ENCODE data around the gene RNF175. TPM values are rescaled to one million over a fixed set of nuclear protein-coding genes. Genes with fewer than 3 reads are reported as not detected.

Gene RNF175
- total RNA-seq, 1 donor from 2014 or later: 1.9 TPM

DNA sequence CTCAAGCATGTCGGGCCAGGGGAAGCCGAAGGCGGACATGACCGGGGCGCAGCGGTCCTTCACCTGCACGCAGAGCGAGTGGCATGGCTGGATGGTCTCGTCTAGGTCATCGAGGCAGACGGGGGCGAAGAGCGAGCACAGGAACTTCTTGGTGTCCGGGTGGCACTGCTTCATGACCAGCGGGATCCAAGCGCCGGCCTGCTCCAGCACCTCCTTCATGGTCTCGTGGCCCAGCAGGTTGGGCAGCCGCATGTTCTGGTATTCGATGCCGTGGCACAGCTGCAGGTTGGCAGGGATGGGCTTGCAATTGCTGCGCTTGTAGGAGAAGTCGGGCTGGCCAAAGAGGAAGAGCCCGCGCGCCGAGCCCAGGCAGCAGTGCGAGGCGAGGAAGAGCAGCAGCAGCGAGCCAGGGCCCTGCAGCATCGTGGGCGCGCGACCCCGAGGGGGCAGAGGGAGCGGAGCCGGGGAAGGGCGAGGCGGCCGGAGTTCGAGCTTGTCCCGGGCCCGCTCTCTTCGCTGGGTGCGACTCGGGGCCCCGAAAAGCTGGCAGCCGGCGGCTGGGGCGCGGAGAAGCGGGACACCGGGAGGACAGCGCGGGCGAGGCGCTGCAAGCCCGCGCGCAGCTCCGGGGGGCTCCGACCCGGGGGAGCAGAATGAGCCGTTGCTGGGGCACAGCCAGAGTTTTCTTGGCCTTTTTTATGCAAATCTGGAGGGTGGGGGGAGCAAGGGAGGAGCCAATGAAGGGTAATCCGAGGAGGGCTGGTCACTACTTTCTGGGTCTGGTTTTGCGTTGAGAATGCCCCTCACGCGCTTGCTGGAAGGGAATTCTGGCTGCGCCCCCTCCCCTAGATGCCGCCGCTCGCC, 28.8 kb upstream of the RNF175 start, which contains the start of gene SFRP2:
SFRP2 (minus strand) TSS at position 671 of the 864 bp plus-strand sequence; CDS start at position 423, 248 bp downstream.
- peaks cover 20% of the 10 kb centered on the region for H3K4me1 Mint-ChIP-seq (ENCODE audit: low read depth)
- H3K27ac Mint-ChIP-seq: peak within 1 kb of the TSS; percentile 49
- TF ChIP-seq, protein P1, sequence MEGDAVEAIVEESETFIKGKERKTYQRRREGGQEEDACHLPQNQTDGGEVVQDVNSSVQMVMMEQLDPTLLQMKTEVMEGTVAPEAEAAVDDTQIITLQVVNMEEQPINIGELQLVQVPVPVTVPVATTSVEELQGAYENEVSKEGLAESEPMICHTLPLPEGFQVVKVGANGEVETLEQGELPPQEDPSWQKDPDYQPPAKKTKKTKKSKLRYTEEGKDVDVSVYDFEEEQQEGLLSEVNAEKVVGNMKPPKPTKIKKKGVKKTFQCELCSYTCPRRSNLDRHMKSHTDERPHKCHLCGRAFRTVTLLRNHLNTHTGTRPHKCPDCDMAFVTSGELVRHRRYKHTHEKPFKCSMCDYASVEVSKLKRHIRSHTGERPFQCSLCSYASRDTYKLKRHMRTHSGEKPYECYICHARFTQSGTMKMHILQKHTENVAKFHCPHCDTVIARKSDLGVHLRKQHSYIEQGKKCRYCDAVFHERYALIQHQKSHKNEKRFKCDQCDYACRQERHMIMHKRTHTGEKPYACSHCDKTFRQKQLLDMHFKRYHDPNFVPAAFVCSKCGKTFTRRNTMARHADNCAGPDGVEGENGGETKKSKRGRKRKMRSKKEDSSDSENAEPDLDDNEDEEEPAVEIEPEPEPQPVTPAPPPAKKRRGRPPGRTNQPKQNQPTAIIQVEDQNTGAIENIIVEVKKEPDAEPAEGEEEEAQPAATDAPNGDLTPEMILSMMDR (IDR thresholded peaks at IDR 0.05; ENCODE audit: unreplicated experiment): no peak
- no peaks in the 10 kb centered on the region for H3K9me3 Mint-ChIP-seq (ENCODE audit: low read depth)
- no peak for DNase-seq (ENCODE audit: low spot score, unreplicated experiment)
- peaks cover 83% of the 10 kb centered on the region for H3K27me3 Mint-ChIP-seq
- H3K4me3 Mint-ChIP-seq (ENCODE audit: low read depth): peak within 1 kb of the TSS; percentile 66
- no peaks in the 10 kb centered on the region for H3K36me3 Mint-ChIP-seq (ENCODE audit: insufficient read depth)

DNA sequence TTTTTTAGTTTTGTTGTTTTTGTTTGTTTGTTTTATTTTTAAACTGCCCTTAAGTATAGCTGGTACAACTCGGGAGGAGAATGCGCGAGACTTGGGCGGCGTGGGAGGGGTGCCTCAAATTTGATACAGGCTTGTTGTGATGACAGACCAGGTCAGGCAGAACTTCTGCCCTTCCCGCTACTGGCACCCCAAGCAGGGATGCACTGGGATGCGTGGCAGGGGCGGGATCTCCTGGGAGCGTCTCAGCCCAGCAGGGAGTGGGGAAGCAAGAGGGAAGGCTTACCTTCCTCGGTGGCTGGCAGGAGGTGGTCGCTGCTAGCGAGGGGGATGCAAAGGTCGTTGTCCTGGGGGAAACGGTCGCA, 28.2 kb upstream of the RNF175 start:
- peaks cover 80% of the 10 kb centered on the region for H3K27me3 Mint-ChIP-seq
- H3K9me3 Mint-ChIP-seq (ENCODE audit: low read depth): no peaks in the 10 kb centered on the region
- H3K27ac Mint-ChIP-seq: peak overlapping the region; percentile 39
- TF ChIP-seq, protein P1 (IDR thresholded peaks at IDR 0.05; ENCODE audit: unreplicated experiment): no peak
- no peak for DNase-seq (ENCODE audit: low spot score, unreplicated experiment)
- H3K36me3 Mint-ChIP-seq (ENCODE audit: insufficient read depth): no peaks in the 10 kb centered on the region
- peaks cover 19% of the 10 kb centered on the region for H3K4me1 Mint-ChIP-seq (ENCODE audit: low read depth)
- H3K4me3 Mint-ChIP-seq (ENCODE audit: low read depth): peak overlapping the region; percentile 66

DNA sequence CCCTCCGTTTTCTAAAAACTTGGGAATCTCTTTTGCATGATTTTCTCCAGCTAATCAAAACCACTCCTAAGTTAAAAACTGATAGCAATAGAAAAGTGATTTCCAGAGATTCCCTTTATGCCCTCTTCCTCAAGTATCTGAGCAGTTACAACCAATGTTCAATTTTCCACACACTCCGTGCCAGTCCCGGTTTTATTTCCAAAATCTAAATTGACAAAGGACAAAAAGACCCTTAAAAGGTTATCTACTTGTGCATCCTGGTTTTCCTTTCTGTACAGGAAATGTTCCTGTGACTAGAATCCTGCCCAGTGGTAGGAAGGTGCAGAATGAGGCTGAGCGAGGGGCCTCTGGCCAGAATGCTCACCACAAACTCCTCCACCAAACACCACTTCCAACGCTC, 27.8 kb upstream of the RNF175 start:
- Mint-ChIP-seq H3K27ac (no peak overlapping the region), H3K4me3 (ENCODE audit: low read depth) (peak overlapping the region; percentile 66), H3K4me1 (ENCODE audit: low read depth) (peaks cover 18% of the 10 kb centered on the region), H3K36me3 (ENCODE audit: insufficient read depth) (no peaks in the 10 kb centered on the region), H3K27me3 (peaks cover 76% of the 10 kb centered on the region), H3K9me3 (ENCODE audit: low read depth) (no peaks in the 10 kb centered on the region)
- no peak for DNase-seq (ENCODE audit: low spot score, unreplicated experiment)
- TF ChIP-seq, protein P1 (IDR thresholded peaks at IDR 0.05; ENCODE audit: unreplicated experiment): no peak

DNA sequence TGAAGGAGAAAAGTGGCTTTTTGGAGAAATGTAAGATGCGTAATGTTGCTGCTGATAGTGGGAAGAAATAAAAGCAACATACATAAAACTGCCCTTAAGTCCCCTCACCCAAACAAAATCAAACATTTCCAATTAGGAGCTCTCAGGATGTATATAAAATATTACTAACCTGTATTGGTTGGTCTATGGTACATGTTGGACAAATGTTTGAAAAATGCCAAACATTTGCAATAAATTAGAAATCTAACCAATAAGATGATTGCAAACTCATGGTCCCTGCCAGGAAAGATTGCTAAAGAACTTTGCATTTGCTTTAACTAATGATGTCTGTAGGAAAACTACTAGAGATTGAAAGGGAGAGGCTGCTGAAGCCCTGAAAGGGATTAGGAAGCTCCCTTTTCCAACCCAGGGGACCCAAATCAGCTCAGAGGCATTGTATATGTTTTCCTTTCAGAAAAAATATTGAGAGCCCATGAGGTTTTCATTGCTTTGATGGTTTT, 27.3 kb upstream of the RNF175 start:
- TF ChIP-seq, protein P1 (IDR thresholded peaks at IDR 0.05; ENCODE audit: unreplicated experiment): no peak
- Mint-ChIP-seq H3K4me3 (ENCODE audit: low read depth) (no peak overlapping the region), H3K27ac (no peak overlapping the region), H3K36me3 (ENCODE audit: insufficient read depth) (no peaks in the 10 kb centered on the region), H3K4me1 (ENCODE audit: low read depth) (peaks cover 21% of the 10 kb centered on the region), H3K27me3 (peaks cover 71% of the 10 kb centered on the region), H3K9me3 (ENCODE audit: low read depth) (no peaks in the 10 kb centered on the region)
- DNase-seq (ENCODE audit: low spot score, unreplicated experiment): no peak

DNA sequence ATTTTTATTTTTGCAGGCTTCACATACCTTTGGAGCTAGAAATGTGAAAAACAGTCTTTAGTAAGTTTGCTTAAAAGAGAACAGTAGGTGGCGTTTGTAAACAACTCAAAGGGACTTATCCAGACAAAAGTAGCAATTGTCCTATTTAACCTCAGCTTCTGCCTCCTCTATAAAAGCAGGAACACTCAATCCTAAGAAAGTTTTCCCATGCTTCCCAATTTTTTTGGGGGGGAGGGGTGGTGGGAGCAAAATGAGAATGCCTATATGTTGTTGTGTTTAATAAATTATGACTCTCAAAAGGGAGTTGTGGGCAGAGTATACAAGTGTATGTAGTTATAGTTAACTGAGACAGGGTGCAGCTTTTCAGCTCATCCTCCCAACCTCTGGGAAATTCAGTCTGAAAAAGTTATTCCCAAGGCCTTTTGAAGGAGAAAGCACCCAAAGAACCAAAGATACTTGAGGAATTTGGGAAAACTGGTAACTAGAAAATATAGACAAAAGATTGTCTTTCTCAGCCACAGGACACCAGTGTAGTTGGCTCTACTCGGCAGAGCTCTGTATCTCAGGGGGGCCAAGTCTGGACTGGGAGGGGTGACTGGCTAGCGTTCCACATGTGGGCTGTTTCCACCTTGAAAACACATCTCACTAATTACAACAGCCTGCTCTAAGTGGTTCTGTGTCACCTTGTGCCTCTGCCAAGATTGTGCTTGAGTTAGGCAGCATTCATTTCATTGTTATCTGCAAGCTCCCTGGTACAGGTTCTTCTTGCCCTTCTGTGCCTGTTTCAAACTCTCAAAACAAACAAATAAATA, 26.3 kb upstream of the RNF175 start:
- no peaks in the 10 kb centered on the region for H3K36me3 Mint-ChIP-seq (ENCODE audit: insufficient read depth)
- TF ChIP-seq, protein P1 (IDR thresholded peaks at IDR 0.05; ENCODE audit: unreplicated experiment): peak; percentile 38
- DNase-seq (ENCODE audit: low spot score, unreplicated experiment): no peak
- peaks cover 61% of the 10 kb centered on the region for H3K27me3 Mint-ChIP-seq
- H3K4me3 Mint-ChIP-seq (ENCODE audit: low read depth): no peak overlapping the region
- no peaks in the 10 kb centered on the region for H3K9me3 Mint-ChIP-seq (ENCODE audit: low read depth)
- H3K4me1 Mint-ChIP-seq (ENCODE audit: low read depth): peaks cover 15% of the 10 kb centered on the region
- no peak overlapping the region for H3K27ac Mint-ChIP-seq

Data from progenitor cell of endocrine pancreas (in vitro differentiated cells).